Stimulated activated CD8-positive, alpha-beta memory T cell treated with anti-CD3 and anti-CD28 coated beads, Interleukin-12 subunit alpha, Interleukin-12 subunit beta, amount 100 ng/mL, for 24 hours (primary cell): ENCODE results near the gene CPED1.

Experiments used
- DNase-seq: peaks from one replicate; pipeline ENCODE4 v3.0.0-alpha.2; 2020; ENCODE audit errors: extremely low read depth

Gene CPED1

GRCh38 chr7:121138262-121138933 is 149.9 kb downstream of the CPED1 start:
- DNase-seq: no peak

DNA sequence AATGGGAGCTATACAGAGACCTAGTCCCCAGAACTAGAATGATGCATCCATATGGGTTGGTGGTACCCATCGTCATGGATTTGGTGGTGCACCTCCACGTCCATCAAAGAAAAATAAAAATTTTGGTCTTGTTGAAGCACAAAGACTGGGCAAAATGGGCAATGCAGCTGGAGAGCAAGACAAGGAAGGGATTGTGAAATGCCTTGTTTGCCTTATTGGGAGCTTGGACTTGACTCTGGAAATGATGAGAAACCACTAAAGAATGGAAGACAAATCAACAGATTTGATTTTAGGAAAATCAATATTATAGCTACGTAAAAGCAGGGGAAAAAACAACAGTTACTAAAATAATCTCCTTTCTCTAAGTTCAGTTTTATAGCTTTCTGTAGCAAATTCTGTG is 150.9 kb downstream of the CPED1 start:
- DNase-seq: no peak

DNA sequence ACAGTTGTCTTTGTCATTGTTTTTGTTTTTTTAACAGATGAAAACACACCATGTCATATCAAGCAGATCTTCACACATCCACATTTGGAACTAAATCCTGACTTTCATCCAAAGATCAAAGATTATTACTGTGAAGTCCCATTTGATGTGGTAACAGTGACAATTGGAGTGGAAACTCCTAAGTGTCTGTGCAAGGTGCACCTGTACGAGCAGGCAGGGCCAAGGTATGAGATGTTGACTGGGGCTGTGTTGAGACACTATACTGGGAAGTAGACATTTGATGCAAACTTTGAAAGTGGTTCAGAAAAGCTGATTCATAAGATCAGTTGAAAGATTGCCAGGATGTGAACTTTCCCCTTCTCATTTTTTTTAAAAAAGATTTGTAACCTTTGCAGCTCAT is 152.3 kb downstream of the CPED1 start:
- DNase-seq: no peak

GRCh38 chr7:121151774-121152221 is 163.3 kb downstream of the CPED1 start:
- DNase-seq: no peak

DNA sequence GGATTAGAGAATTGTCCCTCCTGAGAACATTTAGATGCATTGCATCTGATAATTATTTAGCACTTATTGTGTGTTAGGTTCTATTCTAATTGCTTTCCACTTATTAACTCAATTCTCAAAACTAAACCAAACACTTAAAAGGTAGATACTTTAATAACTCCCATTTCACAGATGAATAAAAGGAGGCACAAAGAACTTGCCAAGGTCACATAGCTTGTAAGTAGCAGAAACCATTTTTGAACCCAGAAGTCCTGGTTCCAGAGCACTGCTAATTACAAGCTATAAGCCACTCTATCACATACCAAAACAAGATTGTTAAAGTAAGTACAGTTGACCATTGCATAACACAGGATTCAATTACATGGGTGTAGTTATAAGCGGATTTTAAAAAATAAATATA is 164.9 kb downstream of the CPED1 start:
- no peak for DNase-seq

DNA sequence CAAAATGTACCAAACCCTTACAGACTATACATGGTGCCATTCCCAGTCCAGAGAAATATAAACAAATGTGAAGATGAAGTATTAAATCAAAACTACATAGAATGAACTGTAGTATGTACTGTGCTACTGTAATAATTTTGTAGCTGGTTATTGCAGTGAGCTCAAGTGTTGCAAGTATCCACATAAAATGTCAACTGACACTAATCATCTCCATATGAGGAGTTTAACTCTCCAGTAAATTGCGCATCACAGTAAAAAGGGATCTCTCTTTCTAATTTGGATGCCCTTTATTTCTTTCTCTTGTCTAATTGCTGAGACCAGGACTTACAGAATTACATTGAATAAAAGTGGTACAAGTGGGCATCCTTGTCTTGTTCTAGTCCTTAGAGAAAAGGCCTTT is 165.5 kb downstream of the CPED1 start:
- no peak for DNase-seq

GRCh38 chr7:121156825-121157224 is 168.3 kb downstream of the CPED1 start:
- DNase-seq: no peak

GRCh38 chr7:121157341-121157751 is 168.8 kb downstream of the CPED1 start:
- DNase-seq: no peak

- DNase-seq: no peak
These were observed 169.5 kb downstream of the CPED1 start for GRCh38 chr7:121157885-121158590.

DNA sequence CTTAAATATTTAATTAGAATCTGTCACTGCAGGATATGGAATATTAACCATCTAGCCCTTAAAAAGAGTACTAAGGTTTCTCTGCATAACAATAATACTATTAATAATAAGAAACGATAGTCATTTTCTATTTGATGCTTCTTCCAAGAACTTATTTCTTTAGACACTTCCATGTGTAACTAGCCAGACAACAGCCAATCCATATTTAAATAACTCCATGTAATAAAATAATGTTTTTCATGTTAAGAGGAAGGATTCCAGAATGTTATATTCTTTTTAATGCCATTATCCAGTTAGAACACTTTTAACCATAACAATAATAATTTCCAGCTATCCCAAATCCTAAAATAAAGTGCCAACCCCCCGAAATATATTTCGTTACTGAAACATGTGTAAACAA is 170.2 kb downstream of the CPED1 start:
- DNase-seq: no peak

DNA sequence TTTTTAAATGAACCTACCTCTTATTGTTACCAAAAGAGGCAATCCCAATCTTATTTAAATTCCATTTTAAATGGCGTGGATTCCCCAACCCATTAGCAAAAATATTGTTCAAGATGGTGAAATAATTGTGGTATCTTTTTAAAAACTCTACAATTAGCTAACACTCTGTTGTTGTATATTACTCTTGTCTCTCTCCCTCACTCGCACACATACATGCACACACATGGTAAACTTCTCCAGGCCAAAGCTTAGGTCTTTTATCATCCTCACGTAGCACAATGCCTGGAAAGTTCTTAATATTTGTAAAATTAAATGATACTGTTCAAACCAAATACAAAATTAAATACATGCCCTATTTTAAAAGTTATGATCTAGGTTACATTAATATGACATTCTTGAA is 171.0 kb downstream of the CPED1 start:
- no peak for DNase-seq

- no peak for DNase-seq
These were observed 171.9 kb downstream of the CPED1 start for GRCh38 chr7:121160150-121161008.

DNA sequence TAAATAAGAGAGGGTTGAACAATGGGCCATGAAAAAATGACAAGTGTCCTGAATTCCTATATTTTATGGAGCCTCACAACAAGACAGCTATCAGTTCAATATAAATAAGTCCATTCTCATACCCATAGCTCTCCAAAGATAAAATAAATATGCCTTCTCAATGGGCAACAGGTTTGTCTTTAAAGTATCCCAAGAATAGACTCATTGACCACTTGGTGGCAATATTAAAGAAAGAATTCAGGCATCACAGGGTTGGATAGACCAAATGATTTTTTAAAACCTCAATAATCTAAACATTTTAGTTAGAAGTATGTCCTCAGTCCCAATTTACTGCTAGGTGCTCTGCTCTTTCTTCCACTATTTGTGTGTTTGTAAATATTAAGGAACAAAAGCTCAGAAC is 175.2 kb downstream of the CPED1 start:
- no peak for DNase-seq

- no peak for DNase-seq
These were observed 175.7 kb downstream of the CPED1 start for GRCh38 chr7:121164247-121164646.

- no peak for DNase-seq
These were observed 178.4 kb downstream of the CPED1 start for GRCh38 chr7:121166916-121167315.

- no peak for DNase-seq
These were observed 179.5 kb downstream of the CPED1 start for GRCh38 chr7:121167971-121168370.

- DNase-seq: no peak
These were observed 181.0 kb downstream of the CPED1 start for GRCh38 chr7:121169469-121169868.

DNA sequence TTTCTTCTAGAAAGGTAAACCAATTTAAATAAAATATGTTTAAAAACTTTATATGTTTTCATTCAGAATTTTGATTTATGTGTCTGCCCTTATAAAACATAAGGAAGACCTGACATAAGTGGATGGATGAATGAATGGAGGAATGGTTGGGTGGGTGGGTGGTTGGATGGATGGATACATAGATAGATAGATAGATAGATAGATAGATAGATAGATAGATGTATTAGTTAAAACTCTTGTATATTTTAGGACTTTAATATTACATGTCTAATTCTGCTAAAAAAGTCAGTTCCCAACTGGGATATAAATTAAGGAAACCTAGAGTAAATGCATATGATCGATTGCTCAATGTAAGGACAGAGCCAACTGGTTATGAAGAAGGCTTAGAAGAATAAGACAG is 184.0 kb downstream of the CPED1 start:
- DNase-seq: no peak

DNA sequence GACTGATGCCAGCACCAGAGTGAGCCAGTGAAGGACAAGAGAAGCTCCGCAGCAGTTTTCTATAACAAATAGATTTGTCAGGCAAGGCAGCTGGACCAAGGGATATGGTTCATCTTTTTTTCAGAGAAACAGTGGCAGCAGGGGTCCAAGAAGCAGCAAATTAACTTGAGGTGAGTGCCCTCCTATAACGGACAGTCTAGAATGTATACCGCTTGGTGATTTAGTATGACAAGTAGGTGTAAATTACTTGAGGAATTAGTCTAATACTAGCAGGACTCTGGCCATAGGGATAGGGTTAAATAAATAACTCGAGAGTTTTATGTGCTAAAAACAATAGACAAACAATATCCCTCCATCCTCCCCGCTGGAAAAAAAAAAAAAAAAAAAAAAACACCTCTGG is 187.3 kb downstream of the CPED1 start:
- no peak for DNase-seq

GRCh38 chr7:121178452-121178851 is 189.9 kb downstream of the CPED1 start:
- no peak for DNase-seq

- DNase-seq: no peak
These were observed 190.5 kb downstream of the CPED1 start for GRCh38 chr7:121178869-121179497.

- DNase-seq: no peak
These were observed 192.0 kb downstream of the CPED1 start for GRCh38 chr7:121180436-121181063.
